Caco-2 (cell line): Measurements from ENCODE around the gene SMYD3. TPM values are rescaled to one million over a fixed set of nuclear protein-coding genes. Genes with fewer than 3 reads are reported as not detected.
"Not testable (repeated sequence)": the region's sequence is repeated elsewhere in the genome, so short reads cannot be mapped to it uniquely, and the experiment has no call there.

ENCODE experiments used
- BruUV-seq: library from RNA; stranded (reverse); fragments of 400-500 nt; replicated peaks from 2 replicates; lab custom pipeline; 2021; lab: Mats Ljungman, UMichigan
- CTCF ChIA-PET: fragments of 300-600 bp; sonication (Branson Sonifier 250); formaldehyde crosslinking; loops from one replicate; lab custom pipeline; 2022; ENCODE audit warnings: antibody characterized with exemption; lab: Charles Lee
- POLR2A ChIA-PET: fragments of 300-600 bp; sonication (Branson Sonifier 250); formaldehyde crosslinking; loops from one replicate; lab custom pipeline; 2022; ENCODE audit warnings: antibody characterized with exemption; lab: Charles Lee
- DNase-seq, 2 experiments: peaks; one replicate each; pipeline versions ENCODE4 v3.0.0 to v3.0.0-alpha.2; 2020 to 2022
- H3K27me3 ChIP-seq: replicated peaks from 2 replicates; pipeline ENCODE4 v1.6.0; 2011; ENCODE audit warnings: low read length; ENCODE audit not compliant: control insufficient read depth, insufficient read depth
- H3K36me3 ChIP-seq: 2 replicates; pipeline ENCODE4 v1.5.1; 2011; ENCODE audit warnings: low read length; ENCODE audit not compliant: control insufficient read depth, insufficient read depth
- H3K4me1 ChIP-seq: fragments of 250-450 bp; sonication (Bioruptor Pico); 2 replicates; pipeline ENCODE4 v1.5.1; 2020; ENCODE audit warnings: mild to moderate bottlenecking
- H3K4me3 ChIP-seq: 2 replicates; pipeline ENCODE4 v1.5.1; 2011; ENCODE audit warnings: low read depth, mild to moderate bottlenecking, control low read depth, low read length
- H3K9me3 ChIP-seq: fragments of 250-450 bp; sonication (Bioruptor Pico); 2 replicates; pipeline ENCODE4 v1.5.1; 2020; ENCODE audit warnings: mild to moderate bottlenecking, moderate library complexity
- H3K27ac Mint-ChIP-seq: one replicate; pipeline ENCODE4 v1.8.0; 2022; ENCODE audit warnings: mixed read lengths; ENCODE audit not compliant: unreplicated experiment
- H3K27me3 Mint-ChIP-seq: one replicate; pipeline ENCODE4 v1.8.0; 2022; ENCODE audit warnings: mixed read lengths; ENCODE audit not compliant: insufficient read depth, unreplicated experiment
- H3K36me3 Mint-ChIP-seq: one replicate; pipeline ENCODE4 v1.8.0; 2022; ENCODE audit warnings: mild to moderate bottlenecking, mixed read lengths; ENCODE audit not compliant: insufficient read depth, unreplicated experiment
- H3K4me1 Mint-ChIP-seq: one replicate; pipeline ENCODE4 v1.8.0; 2022; ENCODE audit warnings: low read depth, mixed read lengths; ENCODE audit not compliant: unreplicated experiment
- H3K4me3 Mint-ChIP-seq: one replicate; pipeline ENCODE4 v1.8.0; 2022; ENCODE audit warnings: mild to moderate bottlenecking, moderate library complexity, mixed read lengths; ENCODE audit not compliant: unreplicated experiment
- H3K9me3 Mint-ChIP-seq: one replicate; pipeline ENCODE4 v1.8.0; 2022; ENCODE audit warnings: mixed read lengths; ENCODE audit not compliant: unreplicated experiment
- CTCF ChIP-seq, 2 experiments: fragments of 200-600 bp in 1 of 2; IDR thresholded peaks; 1 replicate in 1 of 2; 2 replicates in 1 of 2; pipeline versions ENCODE4 v1.5.1 to v1.8.0; 2011 to 2022; ENCODE audit warnings: antibody characterized with exemption in 1 of 2, control low read depth in 1 of 2, inconsistent platforms in 1 of 2, low read depth in 1 of 2, low read length in 1 of 2, mild to moderate bottlenecking in 1 of 2, moderate library complexity in 1 of 2; ENCODE audit not compliant: insufficient read depth in 1 of 2, severe bottlenecking in 1 of 2, unreplicated experiment in 1 of 2
- intact Hi-C: fragments of 100-400 bp; cut with micrococcal nuclease; formaldehyde crosslinking; loops from one replicate; pipeline ENCODE4 v1.10.0; 2022; ENCODE audit not compliant: unreplicated experiment
- total RNA-seq: library from RNA; stranded (reverse); gene quantifications from 2 replicates; pipeline ENCODE4 v1.2.3, GENCODE V29; 2022

Gene SMYD3
- total RNA-seq, 1 experiment from 2014 or later, result 33.0 TPM

DNA sequence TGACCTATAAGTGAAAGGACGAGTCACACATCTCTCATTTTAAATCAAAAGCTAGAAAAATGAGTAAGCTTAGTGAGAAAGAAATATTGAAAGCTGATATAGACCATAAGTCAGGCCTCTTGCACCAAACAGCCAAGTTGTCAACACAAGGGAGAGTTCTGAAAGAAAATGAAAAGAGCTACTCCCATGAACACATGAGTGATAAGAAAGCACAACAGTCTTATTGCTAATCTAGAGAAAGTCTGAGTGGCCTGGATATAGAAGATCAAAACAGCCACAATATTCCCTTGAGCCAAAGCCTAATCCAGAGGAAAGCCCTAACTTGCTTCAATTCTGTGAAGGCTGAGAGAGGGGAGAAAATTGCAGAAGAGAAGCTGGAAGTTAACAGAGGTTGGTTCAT lies 175.0 kb downstream of the SMYD3 start:
- Histone ChIP-seq H3K4me1 (peaks cover 10% of the 10 kb centered on the region), H3K36me3 (no peaks in the 10 kb centered on the region), H3K9me3 (no peaks in the 10 kb centered on the region), H3K27me3 (no peaks in the 10 kb centered on the region), H3K4me3 (no peak overlapping the region)
- Mint-ChIP-seq H3K36me3 (no peaks in the 10 kb centered on the region), H3K4me1 (no peaks in the 10 kb centered on the region), H3K9me3 (no peaks in the 10 kb centered on the region), H3K27ac (no peak overlapping the region), H3K4me3 (no peak overlapping the region), H3K27me3 (no peaks in the 10 kb centered on the region)
- DNase-seq, result no peak
- BruUV-seq, result no TSS peak
- ChIA-PET CTCF (no interaction called here), POLR2A (no interaction called here)
- TF ChIP-seq CTCF (IDR thresholded peaks at IDR 0.05; ENCODE audit: insufficient read depth in 1 of 2, low read depth in 1 of 2, low read length in 1 of 2, severe bottlenecking in 1 of 2, unreplicated experiment in 1 of 2), result no peak
- intact Hi-C loops, result no loop called here

GRCh38 chr1:246329900-246330299 lies 177.2 kb downstream of the SMYD3 start:
- H3K4me1 ChIP-seq, result peaks cover 14% of the 10 kb centered on the region
- no peaks in the 10 kb centered on the region for H3K36me3 ChIP-seq
- Mint-ChIP-seq H3K4me1 (no peaks in the 10 kb centered on the region), H3K4me3 (no peak overlapping the region), H3K27ac (no peak overlapping the region), H3K9me3 (no peaks in the 10 kb centered on the region), H3K36me3 (no peaks in the 10 kb centered on the region), H3K27me3 (no peaks in the 10 kb centered on the region)
- ChIA-PET POLR2A (no interaction called here), CTCF (no interaction called here)
- intact Hi-C loops, result no loop called here
- no peak for TF ChIP-seq CTCF (IDR thresholded peaks at IDR 0.05; ENCODE audit: insufficient read depth in 1 of 2, low read depth in 1 of 2, low read length in 1 of 2, severe bottlenecking in 1 of 2, unreplicated experiment in 1 of 2)
- BruUV-seq, result no TSS peak
- no peak overlapping the region for H3K4me3 ChIP-seq
- DNase-seq, result no peak
- H3K27me3 ChIP-seq, result no peaks in the 10 kb centered on the region
- H3K9me3 ChIP-seq, result no peaks in the 10 kb centered on the region

DNA sequence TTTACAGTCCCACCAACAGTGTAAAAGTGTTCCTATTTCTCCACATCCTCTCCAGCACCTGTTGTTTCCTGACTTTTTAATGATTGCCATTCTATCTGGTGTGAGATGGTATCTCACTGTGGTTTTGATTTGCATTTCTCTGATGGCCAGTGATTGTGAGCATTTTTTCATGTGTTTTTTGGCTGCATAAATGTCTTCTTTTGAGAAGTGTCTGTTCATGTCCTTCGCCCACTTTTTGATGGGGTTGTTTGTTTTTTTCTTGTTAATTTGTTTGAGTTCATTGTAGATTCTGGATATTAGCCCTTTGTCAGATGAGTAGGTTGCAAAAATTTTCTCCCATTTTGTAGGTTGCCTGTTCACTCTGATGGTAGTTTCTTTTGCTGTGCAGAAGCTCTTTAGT lies 177.8 kb downstream of the SMYD3 start:
- not testable (repeated sequence) for H3K4me1 Mint-ChIP-seq

GRCh38 chr1:246324711-246325110 lies 182.4 kb downstream of the SMYD3 start:
- H3K27me3 ChIP-seq, result no peaks in the 10 kb centered on the region
- H3K9me3 ChIP-seq, result no peaks in the 10 kb centered on the region
- no peaks in the 10 kb centered on the region for H3K36me3 Mint-ChIP-seq
- no peak overlapping the region for H3K4me3 ChIP-seq
- ChIA-PET POLR2A (no interaction called here), CTCF (no interaction called here)
- peaks cover 14% of the 10 kb centered on the region for H3K4me1 ChIP-seq
- no TSS peak for BruUV-seq
- H3K4me1 Mint-ChIP-seq, result no peaks in the 10 kb centered on the region
- H3K27me3 Mint-ChIP-seq, result no peaks in the 10 kb centered on the region
- no peak overlapping the region for H3K27ac Mint-ChIP-seq
- H3K36me3 ChIP-seq, result no peaks in the 10 kb centered on the region
- no peak for TF ChIP-seq CTCF (IDR thresholded peaks at IDR 0.05; ENCODE audit: insufficient read depth in 1 of 2, low read depth in 1 of 2, low read length in 1 of 2, severe bottlenecking in 1 of 2, unreplicated experiment in 1 of 2)
- H3K9me3 Mint-ChIP-seq, result no peaks in the 10 kb centered on the region
- no peak overlapping the region for H3K4me3 Mint-ChIP-seq
- intact Hi-C loops, result no loop called here
- no peak for DNase-seq

More for the DNA sequence above, 177.8 kb downstream of the SMYD3 start:
- DNase-seq, intact Hi-C loops, BruUV-seq, H3K9me3 Mint-ChIP-seq, H3K36me3 Mint-ChIP-seq, H3K27me3 Mint-ChIP-seq, H3K27ac Mint-ChIP-seq, H3K4me3 ChIP-seq, H3K4me3 Mint-ChIP-seq, CTCF ChIA-PET, H3K27me3 ChIP-seq, H3K36me3 ChIP-seq, POLR2A ChIA-PET, H3K9me3 ChIP-seq: not testable (repeated sequence)
- peaks cover 14% of the 10 kb centered on the region for H3K4me1 ChIP-seq

DNA sequence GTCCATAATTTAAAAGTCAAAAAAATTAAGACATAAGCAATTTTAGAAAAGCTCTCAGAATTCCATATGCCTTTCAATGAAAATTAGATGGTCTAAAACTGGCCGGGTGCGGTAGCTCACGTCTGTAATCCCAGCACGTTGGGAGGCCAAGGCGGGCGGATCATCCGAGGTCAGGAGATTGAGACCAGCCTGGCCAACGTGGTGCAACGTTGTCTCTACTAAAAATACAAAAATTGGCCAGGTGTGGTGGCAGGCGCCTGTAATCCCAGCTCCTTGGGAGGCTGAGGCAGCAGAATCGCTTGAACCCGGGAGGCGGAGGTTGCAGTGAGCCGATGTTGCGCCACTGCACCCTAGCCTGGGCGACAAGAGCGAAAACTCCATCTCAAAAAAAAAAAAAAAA lies 183.0 kb downstream of the SMYD3 start:
- H3K36me3 Mint-ChIP-seq, H3K27me3 Mint-ChIP-seq, H3K27ac Mint-ChIP-seq, BruUV-seq, H3K4me3 Mint-ChIP-seq, intact Hi-C loops, CTCF ChIA-PET, H3K4me1 Mint-ChIP-seq, H3K9me3 ChIP-seq, H3K36me3 ChIP-seq, H3K27me3 ChIP-seq, H3K4me3 ChIP-seq, DNase-seq, POLR2A ChIA-PET, H3K9me3 Mint-ChIP-seq: not testable (repeated sequence)
- H3K4me1 ChIP-seq, result peaks cover 14% of the 10 kb centered on the region
